CD1c-positive myeloid dendritic cell (primary cell): ENCODE data around the gene CHAF1B.
"Not testable (repeated sequence)": the region's sequence is repeated elsewhere in the genome, so short reads cannot be mapped to it uniquely, and the experiment has no call there.

Experiments
- DNase-seq: peaks from one replicate; pipeline ENCODE4 v3.0.0-alpha.2; 2016; ENCODE audit errors: extremely low spot score

Gene CHAF1B

GRCh38 chr21:36388096-36388495, 2.9 kb downstream of the CHAF1B start:
- no peak for DNase-seq

- no peak for DNase-seq
Observed at GRCh38 chr21:36388835-36389234, 3.6 kb downstream of the CHAF1B start.

DNA sequence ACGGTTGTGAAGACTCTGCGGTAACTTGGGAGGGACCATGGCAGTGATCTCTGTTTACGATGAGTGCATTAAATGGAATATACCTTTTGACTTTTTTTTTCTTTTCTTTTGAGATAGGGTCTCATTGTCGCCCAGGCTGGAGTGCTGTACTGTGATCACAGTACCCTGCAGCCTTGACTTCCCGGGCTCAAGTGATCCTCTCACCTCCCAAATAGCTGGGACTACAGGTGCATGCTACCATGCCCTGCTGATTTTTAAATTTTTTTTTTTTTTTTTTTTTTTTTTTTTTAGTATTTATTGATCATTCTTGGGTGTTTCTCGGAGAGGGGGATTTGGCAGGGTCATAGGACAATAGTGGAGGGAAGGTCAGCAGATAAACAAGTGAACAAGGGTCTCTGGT, 6.5 kb downstream of the CHAF1B start:
- not testable (repeated sequence) for DNase-seq

DNA sequence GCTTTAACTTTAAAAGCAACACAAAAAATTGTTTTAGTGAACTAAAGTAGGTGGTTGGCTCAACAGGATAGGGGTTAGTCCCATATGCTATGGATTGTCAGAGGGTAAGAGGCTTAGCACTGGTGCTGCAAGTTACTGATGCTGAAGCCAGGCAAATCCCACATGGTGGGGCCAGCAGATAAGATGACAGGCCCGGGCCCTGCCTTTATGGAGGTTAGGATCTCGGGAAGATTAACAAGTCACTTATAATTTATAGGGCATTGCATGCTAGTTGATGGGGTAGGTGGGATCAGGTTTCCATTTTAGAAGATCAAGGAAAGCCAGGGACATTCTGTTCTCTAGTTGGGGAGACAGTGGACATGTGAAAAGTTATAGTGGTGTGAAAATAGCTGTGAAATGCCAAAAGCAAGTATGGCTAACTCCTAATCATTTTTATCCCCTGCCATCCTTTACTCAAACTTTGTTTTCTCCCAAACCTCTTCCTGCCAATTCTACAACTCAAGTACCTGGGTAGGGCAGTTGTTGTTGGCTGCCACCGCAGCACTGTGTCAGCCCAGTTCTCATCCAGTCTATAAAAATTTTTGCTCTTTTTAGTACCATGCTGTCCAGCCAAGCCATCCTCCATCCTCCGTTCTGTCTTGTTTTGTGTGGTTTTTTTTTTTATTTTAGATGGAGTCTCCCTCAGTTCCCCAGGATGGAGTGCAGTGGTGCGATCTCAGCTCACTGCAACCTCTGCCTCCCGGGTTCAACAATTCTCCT, 10.3 kb downstream of the CHAF1B start:
- no peak for DNase-seq

DNA sequence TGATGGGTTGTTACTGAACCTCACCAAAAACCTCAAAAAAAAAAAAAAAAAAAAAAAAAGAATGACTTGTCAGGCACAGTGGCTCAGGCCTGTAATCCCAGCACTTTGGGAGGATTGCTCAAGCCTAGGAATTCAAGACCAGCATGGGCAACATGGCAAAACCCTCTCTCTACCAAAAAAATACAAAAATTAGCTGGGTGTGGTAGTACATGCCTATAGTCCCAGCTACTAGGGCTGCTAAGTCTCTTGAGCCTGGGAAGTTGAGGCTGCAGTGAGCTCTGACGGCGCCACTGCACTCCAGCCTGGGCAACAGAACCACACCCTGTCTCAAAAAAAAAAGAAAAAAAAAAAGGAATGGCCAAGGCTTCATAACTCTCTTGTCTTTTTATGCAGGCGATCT, 11.1 kb downstream of the CHAF1B start:
- DNase-seq = no peak

- DNase-seq = no peak
Observed at GRCh38 chr21:36396971-36397370, 11.8 kb downstream of the CHAF1B start.

DNA sequence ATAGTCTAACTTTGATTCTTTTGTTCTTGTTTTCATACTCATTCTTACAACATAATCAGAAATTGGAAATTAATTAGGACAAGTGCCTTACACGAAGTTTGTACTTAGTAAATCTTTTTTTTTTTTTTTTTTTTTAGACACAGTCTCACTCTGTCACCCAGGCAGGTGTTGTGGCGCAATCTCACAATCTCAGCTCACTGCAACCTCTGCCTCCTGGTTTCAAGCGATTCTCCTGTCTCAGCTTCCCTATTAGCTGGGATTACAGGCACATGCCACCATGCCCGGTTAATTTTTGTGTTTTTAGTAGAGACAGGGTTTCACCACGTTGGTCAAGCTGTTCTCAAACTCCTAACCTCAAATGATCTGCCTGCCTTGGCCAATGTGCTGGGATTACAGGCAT, 12.4 kb downstream of the CHAF1B start:
- DNase-seq = no peak

- not testable (repeated sequence) for DNase-seq
Observed at GRCh38 chr21:36399736-36400135, 14.5 kb downstream of the CHAF1B start.

DNA sequence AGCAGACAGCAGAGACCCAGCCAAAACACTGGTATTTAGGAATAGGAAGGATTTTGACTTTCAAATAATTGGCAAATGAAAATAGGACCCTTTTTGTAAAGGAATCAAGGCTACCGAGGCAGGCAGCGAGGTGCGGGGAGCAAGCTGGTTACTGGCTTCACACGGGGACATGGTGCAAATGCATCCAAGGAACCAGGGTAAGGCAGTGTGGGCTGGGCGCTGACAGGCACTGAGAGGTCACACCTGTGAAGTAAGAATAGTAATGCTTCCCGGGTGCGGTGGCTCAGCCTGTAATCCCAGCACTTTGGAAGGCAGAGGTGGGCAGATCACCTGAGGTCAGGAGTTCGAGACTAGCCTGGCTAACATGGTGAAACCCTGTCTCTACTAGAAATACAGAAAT, 15.5 kb downstream of the CHAF1B start:
- no peak for DNase-seq

DNA sequence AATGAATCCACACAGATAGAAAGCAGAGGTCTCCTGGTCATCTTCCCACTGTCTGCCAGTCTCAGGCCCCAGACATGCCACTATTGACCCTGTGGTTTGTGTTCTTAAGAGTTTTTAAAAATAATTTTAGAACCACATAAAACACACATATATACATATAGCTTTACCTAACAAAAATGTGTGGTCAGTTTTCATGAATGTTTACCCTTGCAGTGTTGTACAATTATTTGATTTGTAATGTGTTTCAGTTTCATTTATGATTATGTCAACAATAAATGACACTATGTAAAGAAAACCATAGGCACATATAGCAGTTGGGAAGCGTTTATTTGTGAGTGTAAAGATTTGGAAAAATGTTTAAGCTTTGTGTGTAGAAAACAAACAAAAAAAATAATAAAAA, 17.1 kb downstream of the CHAF1B start:
- DNase-seq = no peak

- no peak for DNase-seq
Observed at GRCh38 chr21:36403713-36404112, 18.5 kb downstream of the CHAF1B start.

- no peak for DNase-seq
Observed at GRCh38 chr21:36408568-36408967, 23.4 kb downstream of the CHAF1B start.

DNA sequence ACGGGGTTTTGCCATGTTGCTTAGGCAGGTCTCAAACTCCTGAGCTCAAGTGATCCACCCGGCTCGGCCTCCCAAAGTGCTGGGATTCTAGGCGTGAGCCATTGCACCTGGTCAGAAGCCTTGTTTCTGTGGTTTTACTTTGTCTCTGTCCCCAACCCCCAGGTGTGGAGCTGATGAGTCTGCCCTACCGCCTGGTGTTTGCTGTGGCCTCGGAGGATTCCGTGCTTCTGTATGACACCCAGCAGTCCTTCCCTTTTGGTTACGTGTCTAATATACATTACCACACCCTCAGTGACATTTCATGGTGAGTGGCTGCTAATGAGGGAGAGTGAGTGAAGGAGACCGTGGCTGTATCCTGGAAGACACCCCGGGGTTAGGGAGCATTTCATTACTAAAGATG, 26.1 kb downstream of the CHAF1B start:
- DNase-seq = no peak

GRCh38 chr21:36412916-36413315, 27.7 kb downstream of the CHAF1B start:
- no peak for DNase-seq

GRCh38 chr21:36415375-36415774, 30.2 kb downstream of the CHAF1B start:
- DNase-seq = no peak

DNA sequence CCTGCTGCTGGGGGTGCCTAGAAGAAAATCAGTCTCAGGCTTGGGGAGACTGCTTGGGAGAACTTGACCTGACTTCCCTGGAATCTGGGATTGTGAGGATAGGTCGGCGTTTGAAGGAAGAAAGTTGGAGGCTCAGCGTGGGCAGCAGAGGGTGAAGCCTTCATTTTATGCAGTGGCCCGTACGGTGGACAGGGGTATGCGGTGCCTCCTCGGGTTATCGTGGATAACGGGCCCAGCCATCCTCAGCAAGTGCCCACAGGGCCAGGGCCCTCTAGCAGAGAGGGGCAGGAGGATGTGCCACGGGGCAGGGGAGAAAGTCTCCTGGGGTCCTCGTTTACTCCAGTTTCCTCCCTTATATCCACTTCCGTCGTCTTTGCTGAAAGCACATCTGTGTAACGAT, 34.0 kb downstream of the CHAF1B start:
- no peak for DNase-seq

- peak; percentile 82 for DNase-seq
Observed at GRCh38 chr21:36419996-36420395, 34.8 kb downstream of the CHAF1B start.

DNA sequence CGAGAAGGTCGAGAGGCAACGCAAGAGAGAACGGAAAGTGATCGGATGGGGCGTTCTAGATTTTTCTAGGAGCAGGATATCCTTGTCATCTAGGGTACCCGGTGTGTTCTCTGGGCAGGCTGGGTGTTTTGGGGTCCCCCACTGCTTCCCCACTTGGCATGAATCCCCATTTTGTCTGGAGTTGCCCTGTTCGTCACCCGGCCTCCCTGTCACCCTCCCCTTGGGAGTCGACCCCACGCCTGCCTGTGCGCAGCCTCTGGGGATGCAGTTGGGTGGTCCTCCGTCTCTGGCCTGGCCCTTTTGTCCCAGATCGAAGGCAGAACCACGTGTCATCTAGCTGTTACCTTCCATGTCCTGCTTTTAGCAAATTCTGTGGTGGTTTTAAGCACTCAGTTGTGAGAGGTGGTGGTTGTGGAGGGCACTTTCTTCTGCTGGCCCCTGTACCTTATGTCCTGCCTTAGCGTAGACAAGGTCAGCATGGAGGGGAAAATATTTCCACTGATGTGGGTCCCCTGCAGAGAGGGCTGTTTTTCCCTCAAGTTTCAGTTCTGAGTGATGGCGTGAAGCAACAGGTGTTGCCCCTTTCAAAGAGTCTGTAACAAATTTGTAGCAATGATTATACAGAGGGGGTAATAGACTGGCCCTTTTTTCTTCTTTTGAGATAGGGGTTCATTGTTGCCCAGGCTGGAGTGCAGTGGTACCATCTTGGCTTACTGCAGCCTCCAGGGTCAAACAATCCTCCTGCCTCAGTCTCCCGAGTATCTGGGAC, 35.6 kb downstream of the CHAF1B start:
- no peak for DNase-seq

DNA sequence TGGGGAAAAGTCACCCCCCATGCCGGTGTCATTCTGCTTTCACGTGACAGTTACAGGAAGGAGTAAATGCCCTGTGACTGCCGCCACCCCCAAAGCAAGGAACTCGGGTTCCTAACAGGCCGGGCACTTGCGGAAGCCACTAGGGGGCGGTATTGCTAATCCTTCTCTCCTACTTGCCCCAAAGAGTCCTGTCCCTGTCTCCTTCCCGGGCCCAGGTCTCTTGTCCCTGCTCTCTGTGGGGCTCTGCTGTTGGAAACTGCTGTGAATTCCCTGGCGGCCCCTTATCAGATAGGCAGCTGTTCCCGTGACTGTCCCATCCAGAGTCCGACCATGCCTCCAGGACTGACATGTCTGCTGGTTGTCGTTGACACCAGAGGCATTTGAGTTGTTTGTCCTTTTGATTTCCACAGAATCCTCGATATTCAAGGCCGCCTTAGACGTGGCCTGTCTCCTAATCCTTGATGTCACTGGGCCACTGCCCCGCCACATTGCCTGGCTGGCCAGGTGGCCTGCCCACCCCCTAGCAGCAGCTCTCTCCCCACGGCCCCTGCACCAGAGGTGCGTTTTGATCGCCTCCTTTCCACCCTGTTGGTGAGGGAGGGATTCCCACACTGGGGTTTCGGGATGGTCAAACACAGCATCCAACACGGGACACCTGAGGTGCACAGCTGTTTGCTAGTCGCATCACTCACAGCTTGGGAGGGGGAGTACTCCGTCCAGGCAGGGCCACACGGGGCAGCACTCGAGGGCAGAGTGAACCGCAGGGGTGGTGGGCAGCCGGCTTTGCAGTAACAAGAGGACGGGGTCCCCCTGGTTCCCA, 37.3 kb downstream of the CHAF1B start:
- DNase-seq = peak; percentile 65

DNA sequence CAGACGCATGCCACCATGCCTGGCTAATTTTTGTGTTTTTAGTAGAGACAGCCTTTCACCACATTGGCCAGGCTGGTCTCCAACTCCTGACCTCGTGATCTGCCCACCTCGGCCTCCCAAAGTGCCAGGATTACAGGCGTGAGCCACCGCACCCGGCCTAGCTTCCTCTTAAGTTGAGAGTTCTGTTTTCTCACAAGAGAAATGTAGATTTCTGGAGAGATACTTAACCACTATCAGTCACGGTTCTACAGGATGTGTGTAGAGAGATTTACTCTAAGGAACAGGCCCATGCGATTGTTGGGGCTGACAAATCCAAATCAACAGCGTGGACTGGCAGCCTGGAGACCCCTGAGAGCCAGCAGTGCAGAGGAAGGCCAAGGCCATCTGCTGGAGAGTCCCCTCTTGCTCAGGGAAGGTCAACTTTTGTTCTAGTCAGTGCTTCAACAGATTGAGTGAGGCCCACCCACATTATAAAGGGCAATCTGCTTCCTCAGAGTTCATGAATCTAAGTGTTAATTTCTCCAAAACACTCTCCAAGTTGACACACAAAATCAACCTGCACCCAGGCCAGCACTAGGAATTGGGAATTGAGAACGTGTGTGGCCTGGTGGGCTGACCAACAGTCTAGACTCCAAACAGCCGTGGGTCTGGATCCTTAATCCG, 38.7 kb downstream of the CHAF1B start:
- peak; percentile 42 for DNase-seq

GRCh38 chr21:36424592-36424991, 39.4 kb downstream of the CHAF1B start:
- no peak for DNase-seq

DNA sequence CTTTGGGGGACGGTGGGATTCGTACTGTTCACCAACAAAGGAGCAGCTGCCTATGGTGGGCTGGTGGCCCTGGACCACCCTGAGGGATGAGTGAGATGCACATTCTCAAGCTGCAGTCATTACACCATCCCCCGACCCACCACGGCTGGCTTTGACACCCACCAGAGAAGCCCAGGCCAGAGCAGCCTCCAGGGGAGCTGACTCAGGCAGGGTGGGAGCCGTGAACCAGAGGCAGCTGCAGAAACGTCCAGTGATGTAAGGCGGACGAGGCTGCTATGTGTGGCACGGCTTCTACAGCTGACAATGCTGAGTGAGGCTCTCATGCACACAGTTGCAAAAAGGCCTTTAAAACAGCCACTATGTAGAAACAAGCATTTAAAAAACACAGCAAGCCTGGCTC, 40.1 kb downstream of the CHAF1B start:
- DNase-seq = no peak
